ENCODE measurements around the gene SNX27.
A peak's percentile ranks its signal among the peaks of the same experiment; 100 is the strongest.

SNX27 gene

GRCh38 chr1:151737479-151737878 lies 125.6 kb downstream of the SNX27 start (continued):
- TF ChIP-seq, protein P1, sequence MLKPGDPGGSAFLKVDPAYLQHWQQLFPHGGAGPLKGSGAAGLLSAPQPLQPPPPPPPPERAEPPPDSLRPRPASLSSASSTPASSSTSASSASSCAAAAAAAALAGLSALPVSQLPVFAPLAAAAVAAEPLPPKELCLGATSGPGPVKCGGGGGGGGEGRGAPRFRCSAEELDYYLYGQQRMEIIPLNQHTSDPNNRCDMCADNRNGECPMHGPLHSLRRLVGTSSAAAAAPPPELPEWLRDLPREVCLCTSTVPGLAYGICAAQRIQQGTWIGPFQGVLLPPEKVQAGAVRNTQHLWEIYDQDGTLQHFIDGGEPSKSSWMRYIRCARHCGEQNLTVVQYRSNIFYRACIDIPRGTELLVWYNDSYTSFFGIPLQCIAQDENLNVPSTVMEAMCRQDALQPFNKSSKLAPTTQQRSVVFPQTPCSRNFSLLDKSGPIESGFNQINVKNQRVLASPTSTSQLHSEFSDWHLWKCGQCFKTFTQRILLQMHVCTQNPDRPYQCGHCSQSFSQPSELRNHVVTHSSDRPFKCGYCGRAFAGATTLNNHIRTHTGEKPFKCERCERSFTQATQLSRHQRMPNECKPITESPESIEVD (tag by site-specific recombination; IDR thresholded peaks at IDR 0.05): no peak
- TF ChIP-seq ZNF548 (tag by site-specific recombination; IDR thresholded peaks at IDR 0.05): no peak
- no peak for TF ChIP-seq ZNF791 (tag by site-specific recombination; IDR thresholded peaks at IDR 0.05)
- TF ChIP-seq, protein P2, sequence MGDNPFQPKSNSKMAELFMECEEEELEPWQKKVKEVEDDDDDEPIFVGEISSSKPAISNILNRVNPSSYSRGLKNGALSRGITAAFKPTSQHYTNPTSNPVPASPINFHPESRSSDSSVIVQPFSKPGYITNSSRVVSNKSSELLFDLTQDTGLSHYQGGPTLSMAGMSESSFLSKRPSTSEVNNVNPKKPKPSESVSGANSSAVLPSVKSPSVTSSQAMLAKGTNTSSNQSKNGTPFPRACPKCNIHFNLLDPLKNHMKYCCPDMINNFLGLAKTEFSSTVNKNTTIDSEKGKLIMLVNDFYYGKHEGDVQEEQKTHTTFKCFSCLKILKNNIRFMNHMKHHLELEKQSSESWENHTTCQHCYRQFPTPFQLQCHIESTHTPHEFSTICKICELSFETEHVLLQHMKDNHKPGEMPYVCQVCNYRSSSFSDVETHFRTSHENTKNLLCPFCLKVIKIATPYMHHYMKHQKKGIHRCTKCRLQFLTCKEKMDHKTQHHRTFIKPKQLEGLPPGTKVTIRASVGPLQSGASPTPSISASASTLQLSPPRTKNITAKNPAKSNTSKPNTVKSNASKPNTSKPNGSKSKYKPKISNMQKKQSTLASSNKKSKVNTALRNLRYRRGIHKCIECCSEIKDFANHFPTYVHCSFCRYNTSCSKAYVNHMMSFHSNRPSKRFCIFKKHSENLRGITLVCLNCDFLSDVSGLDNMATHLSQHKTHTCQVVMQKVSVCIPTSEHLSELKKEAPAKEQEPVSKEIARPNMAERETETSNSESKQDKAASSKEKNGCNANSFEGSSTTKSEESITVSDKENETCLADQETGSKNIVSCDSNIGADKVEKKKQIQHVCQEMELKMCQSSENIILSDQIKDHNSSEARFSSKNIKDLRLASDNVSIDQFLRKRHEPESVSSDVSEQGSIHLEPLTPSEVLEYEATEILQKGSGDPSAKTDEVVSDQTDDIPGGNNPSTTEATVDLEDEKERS (tag by site-specific recombination; IDR thresholded peaks at IDR 0.05): peak; percentile 72; the same call in 1 of the 2 replicates

GRCh38 chr1:151739590-151740355 lies 127.9 kb downstream of the SNX27 start:
- Histone ChIP-seq H3K4me3 (ENCODE audit: low read depth, low read length) (no peak overlapping the region), H3K27ac (ENCODE audit: extremely low read depth, low read depth, low read length) (no peak overlapping the region), H3K9me3 (ENCODE audit: control insufficient read depth, insufficient read depth, low read depth, low read length) (no peaks in the 10 kb centered on the region), H3K4me1 (ENCODE audit: control insufficient read depth, insufficient read depth, low read length) (no peaks in the 10 kb centered on the region), H3K36me3 (ENCODE audit: control insufficient read depth in 2 of 2, insufficient read depth in 1 of 2, low read length in 2 of 2) (no peaks in the 10 kb centered on the region)
- CTCF ChIA-PET: interaction anchor here (1.2 kb wide), 1 partner anchor 146 kb away, joined by 3 read pairs; no protein-coding TSS in a partner anchor
- TF ChIP-seq ZNF140 (tag by site-specific recombination; IDR thresholded peaks at IDR 0.05) (no peak), KLF16 (tag by site-specific recombination; IDR thresholded peaks at IDR 0.05) (no peak), SETDB1 (IDR thresholded peaks at IDR 0.05; ENCODE audit: insufficient read length, low read length) (no peak)
- POLR2A ChIA-PET: interaction anchor here (1.2 kb wide), 1 partner anchor 24 kb away, joined by 4 read pairs; the partner anchor contains the start of gene MRPL9

GRCh38 chr1:151741516-151741915 lies 129.7 kb downstream of the SNX27 start:
- no peaks in the 10 kb centered on the region for H3K9me3 ChIP-seq (ENCODE audit: control insufficient read depth, insufficient read depth, low read depth, low read length)
- POLR2A ChIA-PET: no interaction called here
- no peak overlapping the region for H3K4me3 ChIP-seq (ENCODE audit: low read depth, low read length)
- H3K27ac ChIP-seq (ENCODE audit: extremely low read depth, low read depth, low read length): no peak overlapping the region
- CTCF ChIA-PET: no interaction called here
- TF ChIP-seq BCL11A (tag by site-specific recombination; IDR thresholded peaks at IDR 0.05; ENCODE audit: low read depth): no peak
- TF ChIP-seq ZNF132 (tag by site-specific recombination; IDR thresholded peaks at IDR 0.05; ENCODE audit: borderline replicate concordance): no peak
- no peak for TF ChIP-seq ZNF792 (tag by site-specific recombination; IDR thresholded peaks at IDR 0.05)
- no peak for TF ChIP-seq ZNF416 (tag by site-specific recombination; IDR thresholded peaks at IDR 0.05)
- TF ChIP-seq ZNF239 (tag by site-specific recombination; IDR thresholded peaks at IDR 0.05): no peak
- no peak for TF ChIP-seq MEIS1 (CRISPR knock-in tag; IDR thresholded peaks at IDR 0.05; ENCODE audit: borderline replicate concordance)
- TF ChIP-seq HOXC10 (CRISPR knock-in tag; IDR thresholded peaks at IDR 0.05): no peak
- no peak for TF ChIP-seq ZSCAN30 (tag by site-specific recombination; IDR thresholded peaks at IDR 0.05)
- TF ChIP-seq ZNF610 (tag by site-specific recombination; IDR thresholded peaks at IDR 0.05; ENCODE audit: borderline replicate concordance): no peak
- TF ChIP-seq, protein P3, sequence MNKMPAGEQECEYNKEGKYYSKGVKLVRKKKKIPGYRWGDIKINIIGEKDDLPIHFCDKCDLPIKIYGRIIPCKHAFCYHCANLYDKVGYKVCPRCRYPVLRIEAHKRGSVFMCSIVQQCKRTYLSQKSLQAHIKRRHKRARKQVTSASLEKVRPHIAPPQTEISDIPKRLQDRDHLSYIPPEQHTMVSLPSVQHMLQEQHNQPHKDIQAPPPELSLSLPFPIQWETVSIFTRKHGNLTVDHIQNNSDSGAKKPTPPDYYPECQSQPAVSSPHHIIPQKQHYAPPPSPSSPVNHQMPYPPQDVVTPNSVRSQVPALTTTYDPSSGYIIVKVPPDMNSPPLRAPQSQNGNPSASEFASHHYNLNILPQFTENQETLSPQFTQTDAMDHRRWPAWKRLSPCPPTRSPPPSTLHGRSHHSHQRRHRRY (tag by site-specific recombination; IDR thresholded peaks at IDR 0.05): no peak
- TF ChIP-seq GLI2 (tag by site-specific recombination; IDR thresholded peaks at IDR 0.05; ENCODE audit: borderline replicate concordance, low read depth): no peak
- TF ChIP-seq ZNF704 (tag by site-specific recombination; IDR thresholded peaks at IDR 0.05): no peak
- H3K36me3 ChIP-seq (ENCODE audit: control insufficient read depth in 2 of 2, insufficient read depth in 1 of 2, low read length in 2 of 2): no peaks in the 10 kb centered on the region
- no peaks in the 10 kb centered on the region for H3K4me1 ChIP-seq (ENCODE audit: control insufficient read depth, insufficient read depth, low read length)
